ENCODE measurements around the gene AGBL2.

DNA sequence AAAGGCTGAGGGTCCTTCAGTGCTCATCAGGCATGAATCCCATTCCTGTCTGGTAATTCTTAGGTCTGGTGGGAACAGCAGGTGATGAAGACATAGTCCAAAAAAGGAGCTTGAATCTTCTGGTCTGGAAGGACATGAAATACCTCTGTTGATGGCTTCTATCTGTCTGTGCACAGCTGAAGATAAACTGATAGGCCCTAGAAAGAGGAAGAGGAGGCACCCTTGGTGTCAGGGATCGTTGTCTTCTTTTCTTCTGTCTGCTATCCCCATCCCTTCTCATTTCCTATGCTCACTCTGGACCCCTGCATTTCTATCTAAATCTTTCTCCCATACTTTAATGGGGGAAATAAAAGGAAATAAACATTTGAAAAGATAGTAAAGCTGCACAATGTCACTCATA is 9.4 kb downstream of the AGBL2 start:
- TF ChIP-seq, protein P1, sequence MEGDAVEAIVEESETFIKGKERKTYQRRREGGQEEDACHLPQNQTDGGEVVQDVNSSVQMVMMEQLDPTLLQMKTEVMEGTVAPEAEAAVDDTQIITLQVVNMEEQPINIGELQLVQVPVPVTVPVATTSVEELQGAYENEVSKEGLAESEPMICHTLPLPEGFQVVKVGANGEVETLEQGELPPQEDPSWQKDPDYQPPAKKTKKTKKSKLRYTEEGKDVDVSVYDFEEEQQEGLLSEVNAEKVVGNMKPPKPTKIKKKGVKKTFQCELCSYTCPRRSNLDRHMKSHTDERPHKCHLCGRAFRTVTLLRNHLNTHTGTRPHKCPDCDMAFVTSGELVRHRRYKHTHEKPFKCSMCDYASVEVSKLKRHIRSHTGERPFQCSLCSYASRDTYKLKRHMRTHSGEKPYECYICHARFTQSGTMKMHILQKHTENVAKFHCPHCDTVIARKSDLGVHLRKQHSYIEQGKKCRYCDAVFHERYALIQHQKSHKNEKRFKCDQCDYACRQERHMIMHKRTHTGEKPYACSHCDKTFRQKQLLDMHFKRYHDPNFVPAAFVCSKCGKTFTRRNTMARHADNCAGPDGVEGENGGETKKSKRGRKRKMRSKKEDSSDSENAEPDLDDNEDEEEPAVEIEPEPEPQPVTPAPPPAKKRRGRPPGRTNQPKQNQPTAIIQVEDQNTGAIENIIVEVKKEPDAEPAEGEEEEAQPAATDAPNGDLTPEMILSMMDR (IDR thresholded peaks at IDR 0.05), result no peak
- no peak for TF ChIP-seq POLR2AphosphoS5 (IDR thresholded peaks at IDR 0.05)
- no peak for TF ChIP-seq POLR2A (IDR thresholded peaks at IDR 0.05)
